Camera-type eye (tissue), 1 donor: ENCODE results near the gene C1QTNF12. TPM values are rescaled to one million over a fixed set of nuclear protein-coding genes. Genes with fewer than 3 reads are reported as not detected.

ENCODE experiments used
- total RNA-seq: library from RNA; depleted of rRNA; stranded (reverse); fragments of >200 nt; gene quantifications from one replicate; pipeline ENCODE4 v1.2.3, GENCODE V29; 2014

The C1QTNF12 gene
- 2.5 TPM for total RNA-seq

GRCh38 chr1:1246577-1247340 lies at the start of gene C1QTNF12:
Gene C1QTNF12 (minus strand): TSS chr1:1246722. CDS start chr1:1246690, 32 bp downstream.

GRCh38 chr1:1273512-1274298 lies 27.2 kb upstream of the C1QTNF12 start, which contains the start of gene UBE2J2:
Gene UBE2J2 (minus strand): TSS chr1:1273854. CDS start chr1:1267992, 5,862 bp downstream.

GRCh38 chr1:1232208-1232795 lies 14.2 kb downstream of the C1QTNF12 start, which contains the start of gene B3GALT6:
Gene B3GALT6 (plus strand): TSS chr1:1232237. CDS start chr1:1232279, 42 bp downstream.

GRCh38 chr1:1231400-1232207 lies 14.9 kb downstream of the C1QTNF12 start, which contains the start of gene SDF4:
Gene SDF4 (minus strand): TSS chr1:1232001. CDS start chr1:1228772, 3,229 bp downstream.

GRCh38 chr1:1213345-1214265 lies 32.9 kb downstream of the C1QTNF12 start, which contains the start of gene TNFRSF4:
Gene TNFRSF4 (minus strand): TSS chr1:1214153. CDS start chr1:1214127, 26 bp downstream.

GRCh38 chr1:1206376-1206965 lies 40.1 kb downstream of the C1QTNF12 start, which contains the start of gene TNFRSF18:
Gene TNFRSF18 (minus strand): TSS chr1:1206592. CDS start chr1:1206571, 21 bp downstream.

Other genes with a start within 250 kb of the C1QTNF12 start
- 43.5 TPM for gene HES4, start 246.6 kb downstream of the C1QTNF12 start, total RNA-seq
- gene ISG15, start 233.2 kb downstream of the C1QTNF12 start, total RNA-seq, result 9.9 TPM
- gene AGRN, start 226.6 kb downstream of the C1QTNF12 start, total RNA-seq, result 66.7 TPM
- gene RNF223, start 172.4 kb downstream of the C1QTNF12 start, total RNA-seq, result not detected
- 16.2 TPM for gene C1orf159, start 130.6 kb downstream of the C1QTNF12 start, total RNA-seq
- not detected for gene TTLL10, start 72.8 kb downstream of the C1QTNF12 start, total RNA-seq
- not detected for gene TNFRSF18, start 40.1 kb downstream of the C1QTNF12 start, total RNA-seq
- gene TNFRSF4, start 32.6 kb downstream of the C1QTNF12 start, total RNA-seq, result 0.22 TPM
- gene SDF4, start 14.7 kb downstream of the C1QTNF12 start, total RNA-seq, result 74.0 TPM
- 18.1 TPM for gene B3GALT6, start 14.5 kb downstream of the C1QTNF12 start, total RNA-seq
- gene UBE2J2, start 27.1 kb upstream of the C1QTNF12 start, total RNA-seq, result 46.0 TPM
- gene SCNN1D, start 33.7 kb upstream of the C1QTNF12 start, total RNA-seq, result 7.1 TPM
- gene ACAP3, start 61.2 kb upstream of the C1QTNF12 start, total RNA-seq, result 136 TPM
- gene PUSL1, start 61.9 kb upstream of the C1QTNF12 start, total RNA-seq, result 17.1 TPM
- gene INTS11, start 77.9 kb upstream of the C1QTNF12 start, total RNA-seq, result 90.8 TPM
- gene CPTP, start 78.1 kb upstream of the C1QTNF12 start, total RNA-seq, result 18.3 TPM
- 0.77 TPM for gene TAS1R3, start 84.6 kb upstream of the C1QTNF12 start, total RNA-seq
- gene DVL1, start 102.7 kb upstream of the C1QTNF12 start, total RNA-seq, result 57.0 TPM
- 127 TPM for gene MXRA8, start 111.8 kb upstream of the C1QTNF12 start, total RNA-seq
- 47.2 TPM for gene AURKAIP1, start 128.5 kb upstream of the C1QTNF12 start, total RNA-seq
- gene CCNL2, start 152.6 kb upstream of the C1QTNF12 start, total RNA-seq, result 314 TPM
- gene MRPL20, start 160.6 kb upstream of the C1QTNF12 start, total RNA-seq, result 74.5 TPM
- 8.1 TPM for gene ANKRD65, start 174.6 kb upstream of the C1QTNF12 start, total RNA-seq
- 19.8 TPM for gene VWA1, start 189.0 kb upstream of the C1QTNF12 start, total RNA-seq
- 0.05 TPM for gene ATAD3C, start 203.0 kb upstream of the C1QTNF12 start, total RNA-seq
- 20.4 TPM for gene ATAD3B, start 225.0 kb upstream of the C1QTNF12 start, total RNA-seq